ENCODE results near the gene UNC5A.

Gene UNC5A

DNA sequence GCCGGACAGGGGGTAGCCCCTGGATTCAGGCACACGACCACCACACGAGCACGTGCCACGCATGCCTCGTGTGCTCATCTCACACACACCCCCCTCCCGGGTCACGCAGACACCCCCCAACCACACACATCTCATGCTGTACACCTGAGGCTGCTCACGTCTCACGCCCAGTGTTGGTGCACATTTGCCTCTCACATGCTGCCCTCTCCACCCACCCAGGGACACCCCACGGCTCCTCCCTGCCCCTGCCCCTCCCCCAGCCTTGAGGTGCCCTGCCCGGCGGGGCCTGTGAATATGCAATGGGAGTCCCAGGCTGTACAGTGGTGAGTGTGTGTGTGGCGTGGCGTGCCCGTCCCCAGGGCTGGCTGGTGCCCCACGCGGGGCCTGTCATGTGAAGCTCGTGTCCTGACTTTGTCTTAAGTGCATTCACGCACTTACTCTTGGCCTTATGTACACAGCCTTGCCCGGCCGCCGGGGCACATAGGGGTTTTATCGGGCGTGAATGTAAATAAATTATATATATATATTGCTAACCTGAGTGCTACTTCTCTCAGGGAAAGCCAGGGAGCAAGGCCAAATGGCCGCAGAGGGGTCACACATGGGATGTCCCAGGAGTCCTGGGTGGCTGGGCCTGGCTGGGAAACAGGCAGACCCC is 70.1 kb downstream of the UNC5A start:
- no peak for DNase-seq (ENCODE audit: low spot score)

- no peak for DNase-seq (ENCODE audit: low spot score)
Measured at GRCh38 chr5:176881021-176881749, 70.8 kb downstream of the UNC5A start.

- DNase-seq (ENCODE audit: low spot score) = no peak
Measured at GRCh38 chr5:176881816-176882566, 71.6 kb downstream of the UNC5A start.

GRCh38 chr5:176882567-176882903 is 72.2 kb downstream of the UNC5A start:
- no peak for DNase-seq (ENCODE audit: low spot score)

- DNase-seq (ENCODE audit: low spot score) = no peak
Measured at GRCh38 chr5:176883700-176884570, 73.6 kb downstream of the UNC5A start.

GRCh38 chr5:176884571-176884890 is 74.2 kb downstream of the UNC5A start:
- DNase-seq (ENCODE audit: low spot score) = no peak

DNA sequence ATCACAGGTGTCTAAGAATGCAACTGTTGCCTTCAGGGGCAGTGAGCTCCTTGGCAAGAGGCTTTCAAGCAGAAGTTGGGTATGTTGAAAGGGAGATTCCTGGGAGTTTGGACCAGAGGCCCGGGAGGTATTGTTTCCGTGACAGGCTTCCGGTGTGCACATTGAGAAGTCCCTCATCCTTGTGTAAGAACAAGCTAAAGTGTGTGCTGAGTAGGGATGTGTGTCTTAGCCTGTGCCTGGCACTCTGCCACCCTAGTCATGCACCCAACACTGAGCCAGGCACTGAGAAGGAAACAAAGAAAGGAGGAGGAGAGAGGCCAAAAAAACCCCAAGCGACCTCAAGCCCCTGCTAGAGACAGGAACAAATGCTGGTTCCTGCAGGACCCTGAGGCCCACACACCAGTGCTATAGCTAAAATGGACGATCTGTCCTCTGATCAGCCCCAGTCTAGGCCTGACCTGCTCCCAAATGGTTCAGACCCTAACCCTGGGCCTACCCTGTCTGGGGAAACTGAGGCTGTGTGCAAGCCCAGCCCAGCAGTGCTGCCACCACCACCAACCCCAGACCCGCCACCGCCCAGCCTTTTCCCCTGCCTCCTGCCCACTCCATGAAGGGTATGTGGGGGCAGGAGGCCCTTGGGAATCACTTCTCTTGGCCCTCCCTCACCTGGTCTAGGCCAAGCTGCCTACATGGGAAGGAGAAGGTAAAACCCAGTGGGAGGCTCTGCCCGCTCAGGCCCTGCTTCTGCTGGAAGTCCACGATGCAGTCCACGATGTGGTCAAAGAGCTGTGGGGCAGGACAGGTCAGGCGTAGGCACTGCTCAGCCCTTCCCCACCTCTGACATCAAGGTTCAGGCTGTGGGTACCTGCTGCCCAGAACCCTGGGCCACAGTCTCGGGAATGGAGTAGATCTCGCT is 76.2 kb downstream of the UNC5A start:
- DNase-seq (ENCODE audit: low spot score) = no peak

DNA sequence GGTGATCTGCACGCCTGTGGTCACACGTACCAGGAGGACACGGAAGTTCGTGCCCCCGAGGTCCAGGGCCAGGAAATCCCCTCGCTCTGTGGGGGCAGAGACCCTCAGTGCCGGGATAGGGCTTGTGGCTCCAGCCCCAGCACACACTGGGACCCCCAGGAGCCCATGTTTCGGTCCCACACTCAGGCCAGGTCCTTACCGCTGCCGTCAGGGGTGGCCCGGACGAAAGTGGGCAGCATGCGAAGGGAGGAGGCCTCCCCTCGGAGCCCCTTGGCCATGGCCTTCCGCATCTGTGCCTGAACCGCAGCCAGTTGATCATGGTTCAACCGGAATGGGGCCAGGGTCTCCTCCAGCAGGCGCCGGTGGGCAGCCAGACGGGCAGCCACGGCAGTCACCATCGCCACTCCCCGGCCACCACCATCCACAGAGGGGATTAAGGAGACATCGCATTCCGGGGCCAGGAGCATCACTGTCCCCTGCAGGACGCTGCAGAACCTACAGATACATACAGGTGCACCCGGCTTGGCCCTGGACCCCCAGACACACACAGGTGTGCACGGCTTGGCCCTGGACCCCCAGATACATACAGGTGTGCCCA is 77.0 kb downstream of the UNC5A start:
- DNase-seq (ENCODE audit: low spot score) = no peak

DNA sequence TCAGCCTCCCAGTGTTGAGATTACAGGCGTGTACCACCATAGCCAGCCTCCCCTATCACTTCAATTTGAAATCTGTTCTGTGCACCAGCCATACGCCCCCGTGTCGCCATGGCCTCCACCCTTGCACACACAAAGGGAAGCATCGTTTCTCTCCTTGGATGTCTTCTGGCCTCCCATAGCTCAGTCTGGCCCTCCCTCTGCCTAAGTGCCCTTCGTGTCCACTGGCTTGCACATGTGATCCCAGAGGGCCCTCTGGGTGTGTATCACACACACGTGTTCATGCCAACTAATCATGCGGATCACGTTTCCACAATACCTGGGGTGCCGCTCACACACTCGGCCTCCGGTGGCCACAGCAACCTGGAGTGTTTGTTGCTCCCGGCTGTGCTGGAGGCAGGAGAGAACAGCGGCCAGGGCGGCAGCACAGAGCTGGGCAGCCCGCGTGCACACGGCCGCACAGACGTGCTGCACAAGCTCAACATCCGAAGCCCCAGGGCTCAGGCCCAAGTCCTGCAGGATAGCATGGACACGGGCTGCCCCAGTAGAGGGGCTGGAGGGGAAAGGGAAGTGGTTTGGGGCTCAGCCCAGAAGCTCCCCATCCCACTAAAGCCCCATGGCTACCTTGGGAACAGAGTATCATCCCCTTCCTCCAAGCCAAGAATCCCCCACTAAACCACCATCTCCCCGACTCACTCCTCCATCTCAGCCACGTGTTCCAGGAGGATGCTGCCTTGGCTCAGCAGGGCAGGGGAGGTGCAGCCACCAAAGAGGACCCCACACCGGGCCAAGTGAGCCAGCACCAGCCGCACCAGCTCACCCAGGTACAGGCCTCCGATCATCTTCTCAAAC is 77.9 kb downstream of the UNC5A start:
- DNase-seq (ENCODE audit: low spot score) = no peak

GRCh38 chr5:176888865-176889165 is 78.5 kb downstream of the UNC5A start:
- no peak for DNase-seq (ENCODE audit: low spot score)

DNA sequence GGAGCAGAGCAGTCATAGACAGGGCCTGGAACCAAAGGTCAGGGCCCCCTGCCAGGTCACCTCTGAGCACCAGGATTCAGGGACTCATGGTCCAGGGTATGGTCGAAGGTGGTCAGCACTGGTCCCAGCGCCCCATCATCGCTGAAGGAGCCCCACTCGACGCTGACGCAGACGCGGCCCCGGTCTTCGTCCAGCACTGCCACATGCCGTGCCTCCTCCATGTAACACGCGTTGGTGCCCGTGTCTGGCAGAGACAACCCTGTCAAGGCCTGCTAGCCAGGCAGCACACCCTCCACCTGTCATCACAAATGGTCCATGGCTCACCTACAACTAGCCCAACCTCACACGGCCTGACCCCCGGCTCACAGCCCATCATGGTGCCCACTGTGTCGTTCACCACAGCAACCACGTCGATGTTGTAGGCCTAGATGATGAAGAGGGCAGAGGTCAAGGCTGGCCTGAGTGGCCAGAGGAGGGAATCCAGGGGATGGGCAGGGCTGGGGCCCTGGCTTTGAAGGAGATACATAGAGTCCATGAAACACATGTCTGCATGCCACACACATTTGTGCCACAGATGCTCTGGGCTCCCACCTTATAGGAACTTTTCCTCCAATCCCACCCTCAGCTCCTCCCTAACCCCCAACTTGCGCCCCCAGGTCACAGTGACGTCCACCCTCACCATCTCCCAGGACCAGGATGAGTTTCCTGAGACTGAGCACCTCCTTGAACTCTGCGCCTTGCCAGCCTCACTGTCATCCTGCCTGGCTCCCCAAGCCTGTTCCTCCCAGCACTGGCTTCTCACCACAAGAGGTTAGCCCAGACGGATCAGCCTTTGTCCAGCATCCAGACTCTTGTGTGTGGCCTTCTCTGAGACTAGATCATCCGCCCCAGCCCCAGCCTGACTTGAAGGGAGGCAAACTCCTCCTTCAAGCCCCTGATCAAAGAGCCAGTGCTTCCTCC is 79.2 kb downstream of the UNC5A start:
- no peak for DNase-seq (ENCODE audit: low spot score)

DNA sequence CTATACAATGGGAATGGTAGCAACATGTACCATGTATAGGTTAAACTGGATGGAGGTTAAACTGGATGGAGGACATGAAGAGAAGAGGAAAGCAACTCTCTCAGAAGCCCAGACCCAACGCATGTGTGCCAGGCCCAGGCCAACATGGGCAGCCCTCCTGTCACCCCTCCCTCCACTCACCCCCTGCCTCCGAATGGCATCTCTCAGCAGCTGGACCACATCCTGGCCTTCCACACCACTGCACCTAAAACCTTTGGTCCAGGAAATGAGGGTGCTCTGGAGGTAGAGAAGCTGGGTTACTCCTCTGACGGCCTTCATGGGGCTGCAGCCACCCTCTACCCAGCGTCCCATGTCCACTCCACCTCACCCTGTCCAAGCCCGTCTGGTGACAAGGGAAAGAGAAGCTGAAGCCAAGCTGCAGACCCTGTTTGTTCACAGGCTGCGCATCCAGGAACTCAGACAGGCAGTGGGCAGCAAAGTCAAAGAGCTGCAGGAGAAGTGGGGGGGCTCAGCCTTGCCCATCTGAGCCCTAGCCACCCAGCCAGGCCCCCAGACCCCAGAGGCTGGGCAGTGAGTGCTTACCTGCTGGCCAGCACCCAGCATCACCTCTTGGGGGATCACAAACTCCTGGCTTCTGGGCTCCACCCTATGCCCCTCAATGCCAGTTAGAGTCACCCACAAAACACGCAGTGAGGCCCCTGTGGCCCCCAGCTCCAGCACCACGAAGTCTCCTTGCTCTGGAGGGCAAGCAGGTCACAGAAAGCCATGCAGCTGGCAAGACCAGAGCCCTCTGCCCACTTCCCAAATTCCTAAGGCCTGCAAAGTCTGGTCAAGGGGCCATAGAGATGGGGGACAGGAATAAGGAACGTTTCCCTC is 80.3 kb downstream of the UNC5A start:
- no peak for DNase-seq (ENCODE audit: low spot score)

GRCh38 chr5:176891331-176891958 is 81.1 kb downstream of the UNC5A start:
- no peak for DNase-seq (ENCODE audit: low spot score)

DNA sequence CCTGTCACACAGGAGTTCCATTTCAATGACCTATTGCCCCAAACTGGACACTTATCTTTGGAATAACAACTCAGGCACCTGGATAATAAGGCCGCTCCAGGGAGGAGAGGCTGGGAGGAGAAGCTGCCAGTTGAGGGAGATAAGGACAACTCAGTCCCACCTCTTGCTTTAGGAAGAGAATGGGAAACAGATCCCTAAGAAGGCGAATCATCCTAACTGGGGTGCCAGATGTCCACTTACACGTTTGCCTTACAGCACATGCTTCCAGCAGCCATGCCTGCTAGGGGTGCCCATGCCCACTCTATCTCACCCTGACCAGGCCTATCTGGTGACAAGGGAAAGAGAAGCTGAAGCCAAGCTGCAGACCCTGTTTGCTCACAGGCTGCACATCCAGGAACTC is 82.3 kb downstream of the UNC5A start:
- no peak for DNase-seq (ENCODE audit: low spot score)

- DNase-seq (ENCODE audit: low spot score) = no peak
Measured at GRCh38 chr5:176894298-176894697, 83.9 kb downstream of the UNC5A start.

DNA sequence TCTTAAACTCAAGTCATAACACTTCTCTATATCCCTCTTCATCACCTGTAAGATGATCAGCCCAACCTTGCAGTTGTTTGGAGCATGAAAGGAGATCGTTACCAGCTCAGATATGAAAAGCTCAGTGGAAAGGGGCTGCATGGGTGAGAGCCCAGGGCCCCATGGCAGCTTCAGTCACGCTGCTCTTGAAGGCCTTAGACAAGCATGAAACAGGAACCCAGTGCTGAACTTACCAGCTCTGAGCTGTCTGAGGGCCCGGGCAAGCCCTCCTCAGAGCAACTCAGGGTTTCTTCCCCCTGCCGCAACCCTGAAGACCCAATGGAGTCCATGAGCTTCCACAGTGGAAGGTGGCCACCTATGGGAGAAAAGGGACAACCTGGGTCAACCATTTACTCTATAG is 85.5 kb downstream of the UNC5A start:
- DNase-seq (ENCODE audit: low spot score) = no peak

DNA sequence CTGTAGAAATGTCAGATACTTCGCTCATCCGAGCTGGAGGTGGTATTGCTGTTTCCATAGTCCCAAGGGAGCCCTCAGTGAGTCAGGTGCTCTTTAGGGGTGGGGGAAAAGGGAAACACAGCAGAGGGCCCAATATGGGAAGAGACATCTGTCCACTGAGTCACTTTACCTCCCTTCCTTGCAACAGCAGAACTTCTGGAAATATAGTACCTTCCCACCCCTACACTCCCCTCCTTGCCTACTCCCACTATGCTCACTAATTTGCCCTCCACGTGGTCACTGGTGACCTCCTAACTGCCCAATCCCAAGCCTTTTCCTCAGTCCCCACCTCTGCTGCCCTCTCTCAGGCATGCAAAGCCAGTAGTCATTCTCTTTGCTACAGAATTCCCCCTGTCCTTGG is 86.9 kb downstream of the UNC5A start:
- DNase-seq (ENCODE audit: low spot score) = no peak
